Putamen (tissue), 1 donor: ENCODE measurements around the gene FNDC3B.
"Not testable (repeated sequence)": the region's sequence is repeated elsewhere in the genome, so short reads cannot be mapped to it uniquely, and the experiment has no call there.

Experiments
- DNase-seq: peaks from one replicate; pipeline ENCODE4 v3.0.0-alpha.2; 2016; ENCODE audit warnings: low spot score

Gene FNDC3B

GRCh38 chr3:172039436-172040077 lies at the start of gene FNDC3B:
FNDC3B (plus strand) TSS chr3:172039578; CDS start chr3:172112480, 72,902 bp downstream.
- DNase-seq: peak; percentile 95

GRCh38 chr3:171990239-171990638 lies 49.1 kb upstream of the FNDC3B start:
- DNase-seq: not testable (repeated sequence)

- DNase-seq: no peak
These were observed 48.2 kb upstream of the FNDC3B start for GRCh38 chr3:171991166-171991565.

- no peak for DNase-seq
These were observed 44.5 kb upstream of the FNDC3B start for GRCh38 chr3:171994646-171995428.

- no peak for DNase-seq
These were observed 43.9 kb upstream of the FNDC3B start for GRCh38 chr3:171995486-171995885.

GRCh38 chr3:171996178-171996817 lies 43.1 kb upstream of the FNDC3B start:
- DNase-seq: no peak

GRCh38 chr3:171998731-171999130 lies 40.6 kb upstream of the FNDC3B start:
- not testable (repeated sequence) for DNase-seq

GRCh38 chr3:172001616-172002015 lies 37.8 kb upstream of the FNDC3B start:
- not testable (repeated sequence) for DNase-seq

- DNase-seq: no peak
These were observed 36.8 kb upstream of the FNDC3B start for GRCh38 chr3:172002512-172003078.

- DNase-seq: no peak
These were observed 36.2 kb upstream of the FNDC3B start for GRCh38 chr3:172003146-172003545.

GRCh38 chr3:172007065-172007370 lies 32.4 kb upstream of the FNDC3B start:
- no peak for DNase-seq

- no peak for DNase-seq
These were observed 29.6 kb upstream of the FNDC3B start for GRCh38 chr3:172009803-172010202.

GRCh38 chr3:172012775-172013174 lies 26.6 kb upstream of the FNDC3B start:
- DNase-seq: no peak

GRCh38 chr3:172014145-172014544 lies 25.2 kb upstream of the FNDC3B start:
- no peak for DNase-seq

- no peak for DNase-seq
These were observed 21.0 kb upstream of the FNDC3B start for GRCh38 chr3:172018364-172018763.

- DNase-seq: no peak
These were observed 18.6 kb upstream of the FNDC3B start for GRCh38 chr3:172020763-172021162.

GRCh38 chr3:172021164-172021563 lies 18.2 kb upstream of the FNDC3B start:
- DNase-seq: no peak

- DNase-seq: no peak
These were observed 17.5 kb upstream of the FNDC3B start for GRCh38 chr3:172021859-172022258.

- no peak for DNase-seq
These were observed 15.5 kb upstream of the FNDC3B start for GRCh38 chr3:172023915-172024314.

GRCh38 chr3:172024679-172025078 lies 14.7 kb upstream of the FNDC3B start:
- DNase-seq: no peak

- DNase-seq: no peak
These were observed 9.8 kb upstream of the FNDC3B start for GRCh38 chr3:172029425-172030098.

GRCh38 chr3:172030181-172030580 lies 9.2 kb upstream of the FNDC3B start:
- DNase-seq: no peak
